Measurements from ENCODE around the gene MEST.
"Not testable (repeated sequence)": the region's sequence is repeated elsewhere in the genome, so short reads cannot be mapped to it uniquely, and the experiment has no call there.

The MEST gene

GRCh38 chr7:130491841-130492522 lies at the start of gene MEST:
TSS of gene MEST (plus strand) at chr7:130492085. CDS start at chr7:130492314, 229 bp downstream.
- no peak for DNase-seq (ENCODE audit: low read depth in 1 of 2, low spot score in 1 of 2)
- in situ Hi-C loops (cut with HindIII; ENCODE audit: low pct_unique_long_range_greater_than_20kb, low sequenced_read_pairs): no loop called here
- TF ChIP-seq JUND (IDR thresholded peaks at IDR 0.05; ENCODE audit: low read depth): no peak

DNA sequence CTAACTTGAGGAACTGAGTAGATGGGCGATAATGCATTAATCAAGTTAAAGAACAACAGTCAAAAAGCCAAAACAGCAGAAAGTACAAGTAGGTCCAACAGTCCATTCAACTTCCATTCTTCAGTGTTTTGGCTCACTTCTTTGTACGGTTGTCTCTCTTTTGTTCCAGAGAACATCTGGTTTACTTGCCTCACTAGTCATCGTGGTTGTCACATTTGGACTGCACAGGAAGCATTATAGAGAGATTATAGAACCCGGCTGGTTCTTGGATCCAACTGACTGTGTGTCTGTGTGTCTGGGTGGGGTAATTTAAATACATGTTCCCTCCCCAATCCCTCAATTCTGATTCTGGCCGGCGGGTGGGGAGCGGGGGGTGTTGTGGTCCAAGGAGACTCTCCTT lies 49.3 kb upstream of the MEST start:
- no peak for DNase-seq (ENCODE audit: low read depth in 1 of 2, low spot score in 1 of 2)
- in situ Hi-C loops (cut with HindIII; ENCODE audit: low pct_unique_long_range_greater_than_20kb, low sequenced_read_pairs): no loop called here
- TF ChIP-seq JUND (IDR thresholded peaks at IDR 0.05; ENCODE audit: low read depth): no peak

- in situ Hi-C loops (cut with HindIII; ENCODE audit: low pct_unique_long_range_greater_than_20kb, low sequenced_read_pairs): no loop called here
- no peak for DNase-seq (ENCODE audit: low read depth in 1 of 2, low spot score in 1 of 2)
These were observed 47.7 kb upstream of the MEST start for GRCh38 chr7:130444234-130444633.

DNA sequence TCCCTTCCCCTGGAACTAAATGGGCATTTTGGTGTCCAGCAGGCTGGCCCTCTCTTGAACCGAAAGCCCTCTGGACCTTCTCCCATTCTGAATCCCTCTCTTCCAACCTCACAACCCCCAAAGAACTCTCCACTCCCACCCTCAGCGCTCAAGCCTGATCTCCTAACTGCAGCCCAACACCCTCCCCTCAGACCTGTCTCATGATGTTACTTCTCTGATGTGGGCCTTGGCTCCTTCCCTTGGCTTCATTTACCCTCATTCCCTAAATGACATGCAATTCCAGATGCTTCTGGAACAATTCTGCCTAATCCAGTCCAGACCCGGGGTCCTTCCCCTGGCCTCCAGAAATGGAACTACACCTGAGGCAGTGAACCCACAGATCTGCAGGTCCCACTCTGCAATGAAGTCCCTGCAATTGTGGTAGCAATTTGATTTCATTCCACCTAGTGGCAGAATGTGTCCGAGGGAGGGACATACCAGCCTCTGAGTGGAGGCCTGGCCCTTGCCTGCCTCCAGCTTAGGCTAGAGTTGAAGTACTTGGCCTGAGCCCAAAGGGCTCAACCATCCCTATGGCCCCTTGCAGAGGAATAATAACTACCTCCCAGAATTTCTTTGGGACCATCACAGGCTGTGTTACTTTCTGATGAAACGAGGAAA lies 47.0 kb upstream of the MEST start:
- no peak for DNase-seq (ENCODE audit: low read depth in 1 of 2, low spot score in 1 of 2)
- in situ Hi-C loops (cut with HindIII; ENCODE audit: low pct_unique_long_range_greater_than_20kb, low sequenced_read_pairs): no loop called here
- no peak for TF ChIP-seq JUND (IDR thresholded peaks at IDR 0.05; ENCODE audit: low read depth)

More at GRCh38 chr7:130444234-130444633, 47.7 kb upstream of the MEST start:
- TF ChIP-seq JUND (IDR thresholded peaks at IDR 0.05; ENCODE audit: low read depth): no peak

- no peak for DNase-seq (ENCODE audit: low read depth in 1 of 2, low spot score in 1 of 2)
- in situ Hi-C loops (cut with HindIII; ENCODE audit: low pct_unique_long_range_greater_than_20kb, low sequenced_read_pairs): no loop called here
- TF ChIP-seq JUND (IDR thresholded peaks at IDR 0.05; ENCODE audit: low read depth): no peak
These were observed 45.6 kb upstream of the MEST start for GRCh38 chr7:130446259-130446658.

GRCh38 chr7:130451344-130451743 lies 40.5 kb upstream of the MEST start:
- DNase-seq (ENCODE audit: low read depth in 1 of 2, low spot score in 1 of 2); in situ Hi-C loops (cut with HindIII; ENCODE audit: low pct_unique_long_range_greater_than_20kb, low sequenced_read_pairs): not testable (repeated sequence)

DNA sequence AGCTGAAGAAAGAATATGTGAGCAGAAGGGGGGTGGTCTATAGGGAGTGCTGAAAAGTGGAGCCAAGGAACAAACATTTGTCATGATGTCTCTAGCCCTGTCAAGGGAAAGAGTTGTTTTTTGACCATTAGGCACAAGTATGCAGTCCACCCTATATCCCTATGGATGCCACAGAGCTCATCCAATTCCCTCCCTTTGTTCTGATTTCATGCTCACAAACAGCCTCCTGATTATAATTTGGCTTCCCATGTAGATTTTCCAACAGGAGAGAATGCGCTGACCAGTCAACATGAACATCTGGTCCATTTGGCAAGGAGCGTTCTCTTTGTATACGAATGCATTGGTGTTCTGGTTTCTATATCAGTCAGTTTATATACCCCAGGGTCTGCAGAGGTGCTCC lies 38.9 kb upstream of the MEST start:
- DNase-seq (ENCODE audit: low read depth in 1 of 2, low spot score in 1 of 2): no peak
- TF ChIP-seq JUND (IDR thresholded peaks at IDR 0.05; ENCODE audit: low read depth): no peak
- in situ Hi-C loops (cut with HindIII; ENCODE audit: low pct_unique_long_range_greater_than_20kb, low sequenced_read_pairs): no loop called here

DNA sequence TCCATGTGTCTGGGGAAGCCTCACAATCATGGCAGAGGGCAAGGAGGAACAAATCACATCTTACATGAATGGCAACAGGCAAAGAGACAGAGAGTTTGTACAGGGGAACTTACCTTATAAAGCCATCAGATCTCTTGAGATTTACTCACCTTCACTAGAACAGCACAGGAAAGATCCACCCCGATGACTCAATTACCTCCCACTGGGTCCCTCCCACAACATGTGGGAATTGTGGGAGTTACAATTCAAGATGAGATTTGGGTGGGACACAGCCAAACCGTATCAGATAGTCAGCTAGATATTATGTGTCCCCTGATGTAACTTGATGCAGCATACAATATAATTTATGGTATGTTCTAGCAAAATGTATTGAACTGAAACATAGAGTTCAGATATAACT lies 36.9 kb upstream of the MEST start:
- no peak for TF ChIP-seq JUND (IDR thresholded peaks at IDR 0.05; ENCODE audit: low read depth)
- in situ Hi-C loops (cut with HindIII; ENCODE audit: low pct_unique_long_range_greater_than_20kb, low sequenced_read_pairs): no loop called here
- no peak for DNase-seq (ENCODE audit: low read depth in 1 of 2, low spot score in 1 of 2)

DNA sequence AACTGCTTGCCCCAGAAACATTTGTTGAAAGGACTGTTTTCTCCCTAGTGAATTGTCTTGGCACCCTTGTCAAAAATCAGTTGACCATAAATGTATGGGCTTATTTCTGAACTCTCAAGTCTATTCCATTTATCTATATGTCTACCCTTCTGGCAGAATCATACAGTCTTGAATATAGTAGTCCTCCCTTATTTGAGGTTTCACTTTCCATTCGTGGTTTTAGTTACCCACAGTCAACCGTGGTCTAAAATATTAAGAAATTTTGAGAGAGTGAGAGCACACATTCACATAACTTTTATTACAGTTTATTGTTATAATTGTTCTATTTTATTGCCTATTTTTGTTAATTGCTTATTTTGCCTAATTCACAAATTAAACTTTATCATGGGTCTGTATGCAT lies 33.6 kb upstream of the MEST start:
- no peak for DNase-seq (ENCODE audit: low read depth in 1 of 2, low spot score in 1 of 2)
- no peak for TF ChIP-seq JUND (IDR thresholded peaks at IDR 0.05; ENCODE audit: low read depth)
- in situ Hi-C loops (cut with HindIII; ENCODE audit: low pct_unique_long_range_greater_than_20kb, low sequenced_read_pairs): no loop called here

DNA sequence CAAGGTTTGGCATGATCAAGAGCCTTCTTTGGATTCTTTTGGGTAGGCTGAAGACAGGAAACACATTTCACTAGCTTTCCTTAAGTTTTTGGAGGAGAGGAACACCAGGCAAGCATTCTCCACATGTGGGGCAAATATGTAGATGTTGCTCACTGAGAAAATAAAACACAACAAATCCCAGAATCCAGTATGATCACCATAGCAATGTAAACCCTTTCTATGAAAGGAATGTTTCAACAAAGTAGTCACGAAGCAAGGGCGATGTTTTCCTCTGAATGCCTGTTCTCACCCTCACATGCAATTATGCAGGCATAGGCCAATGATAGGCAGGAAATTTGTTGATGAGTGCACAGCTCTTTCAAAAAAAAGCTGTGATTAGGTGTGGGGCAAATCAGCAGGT lies 30.6 kb upstream of the MEST start:
- DNase-seq (ENCODE audit: low read depth in 1 of 2, low spot score in 1 of 2): no peak
- in situ Hi-C loops (cut with HindIII; ENCODE audit: low pct_unique_long_range_greater_than_20kb, low sequenced_read_pairs): no loop called here
- no peak for TF ChIP-seq JUND (IDR thresholded peaks at IDR 0.05; ENCODE audit: low read depth)

GRCh38 chr7:130463553-130464434 lies 28.1 kb upstream of the MEST start:
- no peak for DNase-seq (ENCODE audit: low read depth in 1 of 2, low spot score in 1 of 2)
- no peak for TF ChIP-seq JUND (IDR thresholded peaks at IDR 0.05; ENCODE audit: low read depth)
- in situ Hi-C loops (cut with HindIII; ENCODE audit: low pct_unique_long_range_greater_than_20kb, low sequenced_read_pairs): no loop called here

- in situ Hi-C loops (cut with HindIII; ENCODE audit: low pct_unique_long_range_greater_than_20kb, low sequenced_read_pairs): no loop called here
- DNase-seq (ENCODE audit: low read depth in 1 of 2, low spot score in 1 of 2): no peak
- no peak for TF ChIP-seq JUND (IDR thresholded peaks at IDR 0.05; ENCODE audit: low read depth)
These were observed 23.3 kb upstream of the MEST start for GRCh38 chr7:130468612-130469011.

DNA sequence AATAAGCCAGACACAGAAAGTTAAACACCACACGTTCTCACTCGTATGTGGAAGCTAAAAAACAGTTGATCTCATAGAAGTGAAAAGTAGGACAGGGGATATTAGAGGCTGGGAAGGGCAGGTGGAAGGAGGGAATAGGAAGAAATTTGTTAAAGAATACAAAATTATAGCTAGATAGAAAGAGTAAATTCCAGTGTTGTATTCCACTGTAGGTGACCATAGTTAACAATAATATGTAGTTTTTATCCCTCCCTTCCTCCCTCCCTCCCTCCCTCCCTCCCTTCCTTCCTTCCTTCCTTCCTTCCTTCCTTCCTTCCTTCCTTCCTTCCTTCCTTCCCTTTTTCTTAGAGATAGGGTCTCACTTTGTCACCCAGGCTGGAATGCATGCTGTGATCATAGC lies 19.9 kb upstream of the MEST start:
- TF ChIP-seq JUND (IDR thresholded peaks at IDR 0.05; ENCODE audit: low read depth): no peak
- in situ Hi-C loops (cut with HindIII; ENCODE audit: low pct_unique_long_range_greater_than_20kb, low sequenced_read_pairs): no loop called here
- DNase-seq (ENCODE audit: low read depth in 1 of 2, low spot score in 1 of 2): no peak
